Astrocyte of the cerebellum (primary cell): ENCODE results near the gene LSM8.
"Not testable (repeated sequence)": the region's sequence is repeated elsewhere in the genome, so short reads cannot be mapped to it uniquely, and the experiment has no call there.

ENCODE experiments used
- DNase-seq: peaks from one replicate; pipeline ENCODE4 v3.0.0-alpha.2; 2011; ENCODE audit warnings: low read depth
- H3K4me3 ChIP-seq: 2 replicates; pipeline ENCODE4 v1.5.1; 2011; ENCODE audit warnings: mild to moderate bottlenecking, low read depth, low read length, moderate library complexity
- CTCF ChIP-seq: IDR thresholded peaks from 2 replicates; pipeline ENCODE4 v1.5.1; 2012; ENCODE audit warnings: low read length, low read depth, moderate library complexity, mild to moderate bottlenecking; ENCODE audit errors: missing control alignments
- in situ Hi-C: cut with HindIII; loops from 2 replicates; pipeline ENCODE4 v1.10.0; 2017; ENCODE audit warnings: low sequenced_read_pairs

The LSM8 gene

GRCh38 chr7:118233799-118234198 lies 49.8 kb downstream of the LSM8 start:
- no peak overlapping the region for H3K4me3 ChIP-seq
- in situ Hi-C loops: no loop called here
- DNase-seq: no peak
- no peak for TF ChIP-seq CTCF

DNA sequence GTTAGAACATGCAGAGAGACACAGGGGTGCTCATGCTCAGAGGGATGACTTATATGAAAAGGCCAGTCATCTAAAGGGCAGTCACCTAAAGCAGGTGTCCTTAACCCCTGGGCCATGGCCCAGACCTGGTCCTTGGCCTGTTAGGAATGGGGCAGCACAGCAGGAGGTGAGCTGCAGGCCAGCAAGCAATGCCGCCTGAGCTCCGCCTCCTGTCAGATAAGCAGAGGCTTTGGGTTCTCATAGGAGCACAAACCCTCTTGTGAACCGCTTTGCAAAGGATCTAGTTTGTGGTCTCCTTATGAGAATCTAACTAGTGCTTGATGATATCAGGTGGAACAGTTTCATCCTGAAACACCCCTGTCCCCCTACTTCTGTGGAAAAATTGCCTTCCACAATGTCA lies 55.0 kb downstream of the LSM8 start:
- no peak for DNase-seq
- H3K4me3 ChIP-seq: no peak overlapping the region
- TF ChIP-seq CTCF: no peak
- in situ Hi-C loops: no loop called here

DNA sequence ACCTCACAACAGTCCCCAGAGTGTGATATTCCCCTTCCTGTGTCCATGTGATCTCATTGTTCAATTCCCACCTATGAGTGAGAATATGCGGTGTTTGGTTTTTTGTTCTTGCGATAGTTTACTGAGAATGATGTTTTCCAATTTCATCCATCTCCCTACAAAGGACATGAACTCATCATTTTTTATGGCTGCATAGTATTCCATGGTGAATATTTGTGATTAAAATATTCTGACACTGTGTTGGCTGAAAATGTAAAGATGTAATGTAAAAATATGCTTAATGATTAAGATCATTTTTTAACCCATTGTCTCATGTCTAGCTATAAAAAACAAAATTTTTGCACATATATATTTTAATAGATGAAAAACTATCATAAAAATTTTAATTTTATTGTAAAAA lies 56.4 kb downstream of the LSM8 start:
- in situ Hi-C loops, H3K4me3 ChIP-seq, DNase-seq: not testable (repeated sequence)
